Testis (tissue), 5 donors: ENCODE results near the gene OR4Q3. TPM values are rescaled to one million over a fixed set of nuclear protein-coding genes. Genes with fewer than 3 reads are reported as not detected.
"Not testable (repeated sequence)": the region's sequence is repeated elsewhere in the genome, so short reads cannot be mapped to it uniquely, and the experiment has no call there.

Source experiments
- DNase-seq: peaks from one replicate; pipeline ENCODE4 v3.0.0-alpha.2; 2019
- H3K27ac ChIP-seq, 2 donors: fragments of 200-600 bp; sonication (generic); one replicate each; pipeline ENCODE4 v1.5.1; 2019
- H3K27me3 ChIP-seq: fragments of 200-600 bp; sonication (generic); one replicate; pipeline ENCODE4 v1.5.1; 2019
- H3K36me3 ChIP-seq: fragments of 200-600 bp; sonication (generic); one replicate; pipeline ENCODE4 v1.5.1; 2017; ENCODE audit warnings: low read depth; ENCODE audit errors: missing control alignments
- H3K4me1 ChIP-seq: fragments of 200-600 bp; sonication (generic); one replicate; pipeline ENCODE4 v1.5.1; 2019
- H3K4me3 ChIP-seq, 2 donors: fragments of 200-600 bp; sonication (generic); one replicate each; pipeline ENCODE4 v1.5.1; 2017 to 2019
- H3K9me3 ChIP-seq: fragments of 200-600 bp; sonication (generic); one replicate; pipeline ENCODE4 v1.5.1; 2017
- POLR2A ChIP-seq: fragments of 450-650 bp; IDR thresholded peaks from one replicate; pipeline ENCODE4 v1.6.1; 2017; ENCODE audit warnings: antibody characterized with exemption, mild to moderate bottlenecking, moderate library complexity
- WGBS, 2 donors: methylation state at CpG; one replicate each; pipeline ENCODE4 v1.1.5; 2018; 5-methylcytosine and 5-hydroxymethylcytosine counted together
- intact Hi-C: fragments of 100-400 bp; cut with DNase I; formaldehyde crosslinking; loops from one replicate; pipeline ENCODE4 v1.15.1; 2023; ENCODE audit warnings: low total_unique reads
- long read RNA-seq, 2 donors: transcript quantifications; one replicate each; lab custom pipeline, GENCODE V29; 2026
- polyA plus RNA-seq: library from polyadenylated mRNA; stranded (reverse); fragments of 350-450 nt; fragmentation: Illumina TruSeq; extraction: RNeasy Lipid Tissue Mini Kit (QIAGEN cat#74804); gene quantifications from one replicate; pipeline ENCODE4 v1.2.3, GENCODE V29; 2014; ENCODE audit warnings: low read depth, low replicate concordance; ENCODE audit not compliant: insufficient read depth
- total RNA-seq, 2 donors: library from RNA; depleted of rRNA; stranded (reverse); fragments of >200 nt; gene quantifications; one replicate each; pipeline ENCODE4 v1.2.3, GENCODE V29; 2016
- TF ChIP-seq, protein P1 (sequence below), 3 experiments: fragments of 450-650 bp in 2 of 3; fragments of 200-600 bp in 1 of 3; sonication (generic) in 1 of 3; IDR thresholded peaks; one replicate each; pipeline ENCODE4 v1.5.1; 2016 to 2019; ENCODE audit warnings: antibody characterized with exemption in 3 of 3, mild to moderate bottlenecking in 2 of 3, moderate library complexity in 1 of 3

OR4Q3 gene
- total RNA-seq = 1 to 10 TPM in 1 of 2 donors, under 1 TPM in 1; 0.87 to 1.5 TPM
- polyA plus RNA-seq = not detected
- long read RNA-seq, donor 1 = 0 reads
- long read RNA-seq, donor 2 = 0 reads

DNA sequence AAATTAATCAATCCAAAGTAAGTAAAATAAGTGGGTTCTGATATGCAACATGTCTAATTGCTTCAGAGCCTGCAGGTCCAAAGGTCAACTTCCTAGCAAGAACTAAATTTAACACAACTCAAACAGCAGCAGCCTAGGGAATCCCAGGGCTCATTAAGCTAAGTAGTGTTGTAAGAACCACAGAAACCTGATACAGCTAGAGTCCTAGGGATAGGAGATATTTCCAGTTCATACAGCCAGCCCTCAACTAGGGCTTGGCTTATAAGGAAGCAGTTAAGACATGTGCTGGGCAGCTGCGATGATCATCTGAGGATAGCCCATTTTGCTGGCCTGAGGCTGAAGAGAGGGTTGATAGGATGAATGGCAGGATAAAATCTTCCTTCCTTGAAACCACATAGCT, at the start of gene OR4Q3:
Gene OR4Q3 (plus strand): TSS at position 316 of the 400 bp plus-strand sequence.
- DNase-seq = no peak
- Histone ChIP-seq H3K27ac (no peak within 1 kb of the TSS), H3K4me3 (no peak within 1 kb of the TSS), H3K27me3 (no peaks in the 10 kb centered on the region), H3K4me1 (no peaks in the 10 kb centered on the region), H3K36me3 (no peaks in the 10 kb centered on the region), H3K9me3 (no peaks in the 10 kb centered on the region)
- TF ChIP-seq, protein P1, sequence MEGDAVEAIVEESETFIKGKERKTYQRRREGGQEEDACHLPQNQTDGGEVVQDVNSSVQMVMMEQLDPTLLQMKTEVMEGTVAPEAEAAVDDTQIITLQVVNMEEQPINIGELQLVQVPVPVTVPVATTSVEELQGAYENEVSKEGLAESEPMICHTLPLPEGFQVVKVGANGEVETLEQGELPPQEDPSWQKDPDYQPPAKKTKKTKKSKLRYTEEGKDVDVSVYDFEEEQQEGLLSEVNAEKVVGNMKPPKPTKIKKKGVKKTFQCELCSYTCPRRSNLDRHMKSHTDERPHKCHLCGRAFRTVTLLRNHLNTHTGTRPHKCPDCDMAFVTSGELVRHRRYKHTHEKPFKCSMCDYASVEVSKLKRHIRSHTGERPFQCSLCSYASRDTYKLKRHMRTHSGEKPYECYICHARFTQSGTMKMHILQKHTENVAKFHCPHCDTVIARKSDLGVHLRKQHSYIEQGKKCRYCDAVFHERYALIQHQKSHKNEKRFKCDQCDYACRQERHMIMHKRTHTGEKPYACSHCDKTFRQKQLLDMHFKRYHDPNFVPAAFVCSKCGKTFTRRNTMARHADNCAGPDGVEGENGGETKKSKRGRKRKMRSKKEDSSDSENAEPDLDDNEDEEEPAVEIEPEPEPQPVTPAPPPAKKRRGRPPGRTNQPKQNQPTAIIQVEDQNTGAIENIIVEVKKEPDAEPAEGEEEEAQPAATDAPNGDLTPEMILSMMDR (IDR thresholded peaks at IDR 0.05) = no peak
- TF ChIP-seq POLR2A = no peak
- intact Hi-C loops = no loop called here
- 84 to 89% methylated on average over 1 of the region's 1 CpG for WGBS, 2 donors

DNA sequence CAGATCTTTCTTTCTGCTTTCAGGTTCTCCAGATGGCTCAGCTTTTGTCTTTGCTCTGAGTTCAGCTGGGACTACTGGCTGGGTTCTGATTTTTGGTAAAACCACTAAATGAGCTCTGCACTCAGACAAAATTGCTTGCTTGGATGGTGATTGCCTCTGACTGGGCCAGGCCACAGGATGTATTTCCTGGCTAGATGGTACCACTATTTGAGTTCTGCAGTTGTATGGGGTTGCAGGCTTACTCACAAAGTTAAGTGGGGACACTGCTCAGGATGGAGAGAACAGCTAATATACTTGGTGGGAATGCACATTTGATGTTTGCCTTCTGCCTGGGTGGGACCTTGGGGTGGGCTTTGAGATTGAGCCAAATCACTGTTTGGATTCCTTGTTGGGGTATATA, 14.0 kb upstream of the OR4Q3 start:
- Histone ChIP-seq H3K4me3 (no peak overlapping the region), H3K27ac (no peak overlapping the region), H3K27me3 (no peaks in the 10 kb centered on the region), H3K36me3 (no peaks in the 10 kb centered on the region), H3K4me1 (no peaks in the 10 kb centered on the region), H3K9me3 (no peaks in the 10 kb centered on the region)
- intact Hi-C loops = no loop called here
- DNase-seq = no peak
- TF ChIP-seq, protein P1 (IDR thresholded peaks at IDR 0.05) = no peak
- no peak for TF ChIP-seq POLR2A

DNA sequence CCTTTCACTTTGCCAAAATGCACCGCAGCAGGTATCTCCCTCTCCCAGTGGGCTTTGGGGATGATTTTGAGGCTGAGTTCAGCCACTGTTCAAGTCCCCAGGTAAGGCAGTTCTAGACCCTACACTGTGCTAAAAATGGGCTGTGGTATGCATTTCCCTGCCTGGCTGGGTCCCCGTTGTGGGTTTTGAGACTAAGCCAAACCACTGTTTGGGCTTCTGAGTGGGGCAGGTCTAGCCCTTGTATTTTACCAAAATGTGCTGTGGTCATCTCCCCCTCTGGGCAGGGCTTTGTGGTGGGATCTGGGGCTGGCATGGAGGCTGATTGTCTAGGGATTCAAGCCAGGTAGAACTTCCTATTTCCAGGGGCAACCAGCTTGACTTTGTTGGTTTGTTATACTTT, 13.6 kb upstream of the OR4Q3 start:
- Histone ChIP-seq H3K4me3 (no peak overlapping the region), H3K9me3 (no peaks in the 10 kb centered on the region), H3K27me3 (no peaks in the 10 kb centered on the region), H3K36me3 (no peaks in the 10 kb centered on the region), H3K4me1 (no peaks in the 10 kb centered on the region), H3K27ac (no peak overlapping the region)
- TF ChIP-seq, protein P1 (IDR thresholded peaks at IDR 0.05) = no peak
- TF ChIP-seq POLR2A = no peak
- 49 to 55% methylated on average over 2 of the region's 2 CpGs for WGBS, 2 donors
- intact Hi-C loops = no loop called here
- no peak for DNase-seq

DNA sequence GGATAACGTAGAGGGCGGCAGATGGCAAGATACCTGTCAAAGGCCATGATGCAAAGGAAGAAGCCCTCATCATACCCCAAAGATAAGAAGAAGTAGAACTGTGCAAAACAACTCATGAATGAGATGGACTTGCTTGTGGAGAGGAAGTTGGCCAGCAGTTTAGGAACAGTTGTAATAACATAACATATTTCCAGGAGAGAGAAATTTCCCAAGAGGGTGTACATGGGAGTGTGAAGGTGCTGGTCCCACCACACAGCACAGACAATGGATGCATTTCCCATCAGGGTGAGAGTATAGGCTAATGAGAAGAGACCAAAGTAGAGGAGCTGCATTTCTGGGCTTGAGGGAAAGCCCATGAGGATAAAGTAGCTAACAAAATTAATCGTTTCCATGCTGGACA, 9.5 kb upstream of the OR4Q3 start:
- DNase-seq = not testable (repeated sequence)
- 66 to 71% methylated on average over 3 of the region's 3 CpGs for WGBS, 2 donors

DNA sequence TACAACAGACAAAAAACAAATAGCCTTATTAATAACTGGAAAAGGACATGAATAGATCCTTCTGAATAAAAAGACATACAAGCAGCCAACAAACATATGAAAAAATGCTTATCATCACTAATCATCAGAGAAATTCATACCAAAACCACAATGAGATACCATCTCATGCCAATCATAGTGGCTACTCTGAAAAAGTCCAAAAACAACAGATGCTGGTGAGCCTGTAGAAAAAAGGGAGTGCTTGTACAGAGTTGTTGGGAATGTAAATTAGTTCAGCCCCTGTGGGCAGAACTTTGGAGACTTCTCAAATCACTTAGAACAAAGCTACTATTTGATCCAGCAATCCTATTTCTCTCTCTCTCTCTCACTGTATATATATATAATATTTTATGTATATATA, 8.9 kb downstream of the OR4Q3 start:
- H3K9me3 ChIP-seq, H3K27ac ChIP-seq, H3K36me3 ChIP-seq, H3K4me3 ChIP-seq, H3K27me3 ChIP-seq, H3K4me1 ChIP-seq, DNase-seq, intact Hi-C loops: not testable (repeated sequence)

More for the DNA sequence above, 9.5 kb upstream of the OR4Q3 start:
- H3K36me3 ChIP-seq, intact Hi-C loops, H3K27ac ChIP-seq, H3K9me3 ChIP-seq, H3K27me3 ChIP-seq, H3K4me3 ChIP-seq, H3K4me1 ChIP-seq: not testable (repeated sequence)

DNA sequence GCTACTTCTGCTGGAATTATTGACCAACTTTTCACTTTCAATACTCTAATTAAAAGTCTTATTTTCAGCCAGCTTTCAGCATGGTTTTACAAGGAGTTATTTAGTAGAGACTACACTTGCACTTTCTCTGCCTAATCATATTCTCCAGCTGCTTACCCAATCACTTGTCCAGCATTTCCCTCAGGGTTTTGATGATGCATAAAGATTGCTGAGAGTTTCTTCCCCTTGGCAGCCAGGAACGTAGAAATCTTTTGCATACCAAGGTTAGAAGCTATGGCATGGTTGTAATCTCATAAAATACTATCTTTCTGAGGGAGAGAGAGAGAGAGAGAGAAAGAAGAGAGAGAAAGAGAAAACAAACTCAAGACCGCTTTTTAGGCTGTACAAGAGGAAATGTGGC, 10.8 kb downstream of the OR4Q3 start:
- H3K4me3 ChIP-seq = no peak overlapping the region
- no peaks in the 10 kb centered on the region for H3K27me3 ChIP-seq
- no peak for TF ChIP-seq POLR2A
- TF ChIP-seq, protein P1 (IDR thresholded peaks at IDR 0.05) = no peak
- no peaks in the 10 kb centered on the region for H3K36me3 ChIP-seq
- no peak overlapping the region for H3K27ac ChIP-seq
- H3K9me3 ChIP-seq = no peaks in the 10 kb centered on the region
- H3K4me1 ChIP-seq = no peaks in the 10 kb centered on the region
- WGBS, 2 donors = 42 to 62% methylated on average over 2 of the region's 2 CpGs
- no peak for DNase-seq
- intact Hi-C loops = no loop called here

DNA sequence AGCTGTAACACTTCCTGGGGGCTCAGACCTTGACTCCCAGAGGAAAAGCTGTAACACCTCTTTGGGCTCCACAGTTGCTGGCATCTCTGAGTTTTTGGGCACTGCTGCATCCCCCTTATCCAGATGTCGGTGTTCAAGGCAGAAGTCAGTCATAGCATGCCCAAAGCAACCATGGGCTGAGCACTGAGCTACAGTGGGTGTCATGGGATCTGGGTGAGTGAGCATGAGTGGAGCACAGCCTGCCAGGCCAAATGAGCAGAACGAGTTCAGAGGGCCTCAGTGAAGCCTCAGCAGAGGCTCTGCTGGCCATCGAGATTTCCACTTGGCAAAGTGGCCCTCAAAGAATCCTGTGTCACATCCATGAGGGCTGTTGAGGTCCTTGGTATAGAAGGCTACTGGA, 28.1 kb downstream of the OR4Q3 start:
- 50 to 61% methylated on average over 3 of the region's 3 CpGs for WGBS, 2 donors

More for the DNA sequence above, 28.1 kb downstream of the OR4Q3 start:
- DNase-seq, H3K36me3 ChIP-seq, intact Hi-C loops, H3K27me3 ChIP-seq, H3K27ac ChIP-seq, H3K4me3 ChIP-seq, H3K4me1 ChIP-seq, H3K9me3 ChIP-seq: not testable (repeated sequence)
